Breast epithelium (tissue), 4 donors: ENCODE results near the gene ADIPOR2. TPM values are rescaled to one million over a fixed set of nuclear protein-coding genes. Genes with fewer than 3 reads are reported as not detected.
A peak's percentile ranks its signal among the peaks of the same experiment; 100 is the strongest.

Experiments
- DNase-seq, 2 donors: peaks; one replicate each; pipeline ENCODE4 v3.0.0-alpha.2; 2019; ENCODE audit warnings: low spot score in 2 of 2
- H3K27ac ChIP-seq, 2 donors: fragments of 200-600 bp; sonication (generic) in 1 of 2; one replicate each; pipeline ENCODE4 v1.5.1; 2016 to 2019; ENCODE audit warnings: mild to moderate bottlenecking in 1 of 2
- H3K27me3 ChIP-seq, 2 donors: fragments of 200-600 bp; sonication (generic) in 1 of 2; one replicate each; pipeline versions ENCODE4 v1.5.1 to v1.6.0; 2017 to 2019; ENCODE audit warnings: control low read depth in 1 of 2, mild to moderate bottlenecking in 1 of 2
- H3K36me3 ChIP-seq: fragments of 200-600 bp; one replicate; pipeline ENCODE4 v1.5.1; 2019
- H3K4me1 ChIP-seq, 2 donors: fragments of 200-600 bp; sonication (generic); one replicate each; pipeline ENCODE4 v1.5.1; 2016 to 2019; ENCODE audit warnings: control low read depth in 1 of 2
- H3K4me3 ChIP-seq, 3 donors: fragments of 200-600 bp; sonication (generic); 1 replicate in 2 of 3; 2 replicates in 1 of 3; pipeline ENCODE4 v1.5.1; 2016 to 2019; ENCODE audit warnings: mild to moderate bottlenecking in 3 of 3, moderate library complexity in 2 of 3
- H3K9me3 ChIP-seq, 2 donors: fragments of 200-600 bp; sonication (generic) in 1 of 2; one replicate each; pipeline ENCODE4 v1.5.1; 2016 to 2019; ENCODE audit warnings: control low read depth in 1 of 2
- POLR2A ChIP-seq: fragments of 450-650 bp; IDR thresholded peaks from one replicate; pipeline ENCODE4 v1.6.1; 2016; ENCODE audit warnings: antibody characterized with exemption, mild to moderate bottlenecking, moderate library complexity
- POLR2AphosphoS5 ChIP-seq, 3 donors: sonication (generic); formaldehyde crosslinking; IDR thresholded peaks; one replicate each; pipeline ENCODE4 v1.6.1; 2017; ENCODE audit warnings: antibody characterized with exemption in 3 of 3
- intact Hi-C: fragments of 100-400 bp; cut with DNase I; formaldehyde crosslinking; loops from one replicate; pipeline ENCODE4 v1.15.1; 2023; ENCODE audit warnings: low total_unique reads
- total RNA-seq, 3 donors: library from RNA; depleted of rRNA; stranded (reverse); fragments of >200 nt; gene quantifications; one replicate each; pipeline ENCODE4 v1.1.0, GENCODE V29; 2016
- TF ChIP-seq, protein P1 (sequence below), 3 donors: fragments of 450-650 bp; IDR thresholded peaks; one replicate each; pipeline ENCODE4 v1.5.1; 2016 to 2017; ENCODE audit warnings: antibody characterized with exemption in 3 of 3, mild to moderate bottlenecking in 3 of 3, moderate library complexity in 3 of 3

ADIPOR2 gene
- total RNA-seq, 3 donors from 2014 or later, result 44.3 to 58.2 (median 48.8) TPM

DNA sequence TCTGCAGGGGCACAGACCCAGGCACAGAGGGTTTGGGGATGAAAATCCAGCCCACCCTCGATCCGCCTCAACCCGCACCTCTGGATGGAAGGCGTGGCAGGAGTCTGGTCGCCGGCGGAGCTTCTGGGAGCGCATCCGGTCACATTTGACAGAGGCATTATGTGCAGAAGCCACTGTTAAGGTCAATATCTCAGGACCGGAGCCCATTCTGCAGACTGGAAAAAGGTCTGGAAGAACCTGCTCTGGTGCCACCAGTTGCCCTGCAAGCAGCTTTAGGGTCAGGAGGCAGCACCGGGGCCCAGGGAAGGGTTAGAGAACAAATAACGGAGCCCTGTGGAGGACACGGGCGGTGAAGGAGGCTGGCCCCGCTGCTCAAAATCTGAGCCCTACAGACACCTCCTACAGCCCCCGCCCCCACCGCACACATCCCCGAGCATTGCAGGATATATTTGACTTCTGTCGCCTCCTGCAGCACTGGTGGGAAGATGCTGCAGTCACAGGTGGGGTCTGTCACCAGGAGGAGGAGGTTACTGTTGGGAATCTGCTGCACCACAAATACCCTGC is 104.4 kb downstream of the ADIPOR2 start:
- TF ChIP-seq, protein P1, sequence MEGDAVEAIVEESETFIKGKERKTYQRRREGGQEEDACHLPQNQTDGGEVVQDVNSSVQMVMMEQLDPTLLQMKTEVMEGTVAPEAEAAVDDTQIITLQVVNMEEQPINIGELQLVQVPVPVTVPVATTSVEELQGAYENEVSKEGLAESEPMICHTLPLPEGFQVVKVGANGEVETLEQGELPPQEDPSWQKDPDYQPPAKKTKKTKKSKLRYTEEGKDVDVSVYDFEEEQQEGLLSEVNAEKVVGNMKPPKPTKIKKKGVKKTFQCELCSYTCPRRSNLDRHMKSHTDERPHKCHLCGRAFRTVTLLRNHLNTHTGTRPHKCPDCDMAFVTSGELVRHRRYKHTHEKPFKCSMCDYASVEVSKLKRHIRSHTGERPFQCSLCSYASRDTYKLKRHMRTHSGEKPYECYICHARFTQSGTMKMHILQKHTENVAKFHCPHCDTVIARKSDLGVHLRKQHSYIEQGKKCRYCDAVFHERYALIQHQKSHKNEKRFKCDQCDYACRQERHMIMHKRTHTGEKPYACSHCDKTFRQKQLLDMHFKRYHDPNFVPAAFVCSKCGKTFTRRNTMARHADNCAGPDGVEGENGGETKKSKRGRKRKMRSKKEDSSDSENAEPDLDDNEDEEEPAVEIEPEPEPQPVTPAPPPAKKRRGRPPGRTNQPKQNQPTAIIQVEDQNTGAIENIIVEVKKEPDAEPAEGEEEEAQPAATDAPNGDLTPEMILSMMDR (IDR thresholded peaks at IDR 0.05), result no peak
- TF ChIP-seq POLR2A, result no peak
- no peak for TF ChIP-seq POLR2AphosphoS5 (IDR thresholded peaks at IDR 0.05)
- no peak for DNase-seq
- no peaks in the 10 kb centered on the region for H3K36me3 ChIP-seq
- no peaks in the 10 kb centered on the region for H3K27me3 ChIP-seq
- H3K4me1 ChIP-seq, result peaks cover 4 to 6% of the 10 kb centered on the region in 2 donors
- H3K4me3 ChIP-seq, result peak overlapping the region in 2 of 3 donors; percentile 60 to 87
- intact Hi-C loops, result loop anchor here (5.0 kb wide), 2 partner anchors 142 to 143 kb away; no protein-coding TSS in a partner anchor
- no peaks in the 10 kb centered on the region for H3K9me3 ChIP-seq
- peak overlapping the region in 1 of 2 donors; percentile 91 for H3K27ac ChIP-seq

DNA sequence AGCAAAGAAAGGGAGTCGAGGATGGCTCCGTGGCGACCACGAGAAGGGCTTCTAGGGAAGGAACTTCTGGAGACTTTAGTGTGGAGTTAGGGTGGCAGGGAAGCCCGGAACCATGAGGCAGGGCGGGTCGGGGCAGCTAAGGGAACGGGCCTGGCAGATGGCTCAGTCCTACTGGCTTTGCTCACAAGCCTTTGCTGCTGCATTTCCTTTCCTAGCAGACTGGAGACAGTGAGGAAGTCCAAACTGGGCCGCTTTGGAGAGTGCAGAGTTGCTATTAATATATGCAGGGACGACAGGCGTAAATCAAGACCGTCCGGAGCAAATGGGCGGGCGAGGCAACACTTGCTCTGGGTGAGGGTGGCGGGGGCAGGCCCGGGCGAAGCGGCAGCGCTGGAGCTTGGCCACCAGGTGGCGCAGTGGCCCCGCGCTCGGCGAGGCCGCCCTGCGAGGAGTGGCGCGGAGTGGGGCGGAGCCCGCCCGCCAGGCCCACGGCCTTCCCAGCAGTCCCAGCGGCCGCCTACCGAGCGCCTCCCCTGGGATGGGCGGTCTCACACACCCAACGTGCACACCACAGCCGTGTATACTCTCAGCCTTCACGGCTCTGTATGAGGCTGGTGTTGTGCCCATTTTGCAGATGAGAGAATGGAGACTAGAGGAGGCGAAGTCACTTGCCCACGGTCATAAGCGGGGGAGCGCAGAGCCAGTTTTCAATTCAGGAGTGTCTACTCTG is 105.1 kb downstream of the ADIPOR2 start:
- Histone ChIP-seq H3K27ac (peak overlapping the region; percentile 68 to 91), H3K4me3 (peak overlapping the region; percentile 60 to 87 (median 65)), H3K9me3 (no peaks in the 10 kb centered on the region), H3K4me1 (peaks cover 4 to 6% of the 10 kb centered on the region in 2 donors), H3K36me3 (no peaks in the 10 kb centered on the region), H3K27me3 (no peaks in the 10 kb centered on the region)
- TF ChIP-seq POLR2AphosphoS5 (IDR thresholded peaks at IDR 0.05), result peak in 2 of 3 donors; percentile 51 to 65
- TF ChIP-seq POLR2A, result peak; percentile 39
- TF ChIP-seq, protein P1 (IDR thresholded peaks at IDR 0.05), result peak; percentile 75 to 98 (median 92)
- intact Hi-C loops, result loop anchor here (5.0 kb wide), 2 partner anchors 141 to 144 kb away; no protein-coding TSS in a partner anchor
- peak; percentile 86 to 91 for DNase-seq

DNA sequence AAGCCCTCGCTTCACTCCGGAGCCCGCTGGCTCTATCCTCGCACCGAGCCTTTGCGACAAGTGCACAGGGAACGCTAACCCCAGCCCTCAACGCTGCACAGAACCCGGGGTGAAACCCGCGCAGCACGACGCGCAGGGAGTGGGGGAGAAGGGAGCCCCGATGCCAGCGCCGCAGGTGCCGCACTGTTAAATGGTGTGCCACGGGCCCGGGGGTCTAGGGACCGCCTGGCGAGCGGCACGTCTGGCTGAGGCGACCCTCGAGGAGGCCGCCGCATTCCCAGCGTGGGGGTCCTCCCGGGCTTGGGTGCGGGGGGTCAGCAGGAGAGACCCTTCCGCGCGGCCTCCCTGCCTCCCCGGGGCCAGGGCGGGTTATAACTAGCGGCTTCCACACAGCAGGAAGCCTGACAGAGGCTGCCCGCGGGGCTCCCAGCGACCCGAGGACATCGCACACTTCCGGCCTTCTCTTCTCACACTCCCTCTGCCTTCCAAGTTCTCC is 105.7 kb downstream of the ADIPOR2 start:
- Histone ChIP-seq H3K4me3 (peak overlapping the region; percentile 60 to 87 (median 65)), H3K9me3 (no peaks in the 10 kb centered on the region), H3K4me1 (peaks cover 4 to 6% of the 10 kb centered on the region in 2 donors), H3K36me3 (no peaks in the 10 kb centered on the region), H3K27ac (peak overlapping the region; percentile 68 to 91), H3K27me3 (no peaks in the 10 kb centered on the region)
- no peak for DNase-seq
- no peak for TF ChIP-seq POLR2A
- TF ChIP-seq POLR2AphosphoS5 (IDR thresholded peaks at IDR 0.05), result peak in 1 of 3 donors; percentile 6
- intact Hi-C loops, result loop anchor here (5.0 kb wide), 2 partner anchors 141 to 144 kb away; no protein-coding TSS in a partner anchor

DNA sequence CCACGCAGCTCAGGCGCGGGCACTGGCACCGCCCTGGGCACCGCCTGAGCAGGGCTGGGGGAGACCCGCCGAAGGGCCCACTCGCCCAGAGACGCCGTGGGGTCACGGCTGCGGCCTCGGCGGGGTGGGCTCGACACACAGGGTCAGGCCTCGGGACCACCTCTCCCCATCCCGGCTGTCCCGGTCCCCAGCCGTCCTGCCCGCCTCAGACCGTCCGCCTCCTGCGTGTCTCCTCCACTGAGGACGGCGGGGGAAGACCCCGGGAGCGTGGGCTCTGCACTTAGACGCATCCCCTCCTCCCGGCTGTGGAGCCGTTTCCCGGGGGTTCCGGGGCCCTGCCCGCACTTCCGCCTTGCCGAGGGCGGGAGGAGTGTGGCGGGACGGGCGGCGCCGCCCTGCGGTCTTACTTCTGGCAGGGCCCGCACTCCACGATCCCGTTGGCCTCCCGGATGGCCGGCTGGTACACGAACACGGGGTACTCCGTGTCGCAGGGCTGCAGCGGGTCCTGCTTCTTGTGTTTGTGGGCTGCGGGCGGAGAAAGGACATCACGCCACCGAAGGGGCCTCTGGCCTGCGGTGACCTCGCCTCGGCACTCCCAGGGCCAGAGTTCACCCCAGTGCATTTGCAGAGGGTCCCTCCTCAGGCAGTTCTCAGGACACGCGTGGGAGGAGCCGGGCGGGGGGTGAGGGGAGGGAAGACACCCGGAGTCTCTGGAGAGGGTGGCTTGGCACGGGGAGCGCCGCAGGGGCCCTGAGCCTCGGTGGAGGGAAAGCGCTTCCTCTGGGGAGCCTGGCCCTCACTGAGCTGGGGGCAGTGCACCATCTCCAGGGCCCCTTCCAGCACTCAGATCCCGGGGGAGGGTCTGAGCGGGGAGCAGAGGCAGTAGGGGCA is 106.4 kb downstream of the ADIPOR2 start:
- peaks cover 4 to 6% of the 10 kb centered on the region in 2 donors for H3K4me1 ChIP-seq
- TF ChIP-seq, protein P1 (IDR thresholded peaks at IDR 0.05), result no peak
- TF ChIP-seq POLR2AphosphoS5 (IDR thresholded peaks at IDR 0.05), result peak in 2 of 3 donors; percentile 17 to 52
- peak; percentile 29 for TF ChIP-seq POLR2A
- peak overlapping the region; percentile 60 to 87 (median 65) for H3K4me3 ChIP-seq
- H3K9me3 ChIP-seq, result no peaks in the 10 kb centered on the region
- no peak for DNase-seq
- peak overlapping the region; percentile 68 to 91 for H3K27ac ChIP-seq
- H3K36me3 ChIP-seq, result no peaks in the 10 kb centered on the region
- intact Hi-C loops, result loop anchor here (5.0 kb wide), 2 partner anchors 140 to 145 kb away; no protein-coding TSS in a partner anchor
- no peaks in the 10 kb centered on the region for H3K27me3 ChIP-seq
